VCaP (cell line): ENCODE data around the gene COL4A2.
"Not testable (repeated sequence)": the region's sequence is repeated elsewhere in the genome, so short reads cannot be mapped to it uniquely, and the experiment has no call there.

Experiments
- H3K27ac ChIP-seq: fragments of 450-650 bp; 2 replicates; pipeline ENCODE4 v1.5.1; 2017
- TF ChIP-seq, protein P1 (sequence below): fragments of 450-650 bp; conservative IDR thresholded peaks from 2 replicates; pipeline ENCODE4 v1.5.1; 2017; ENCODE audit warnings: mild to moderate bottlenecking, moderate library complexity

Gene COL4A2

DNA sequence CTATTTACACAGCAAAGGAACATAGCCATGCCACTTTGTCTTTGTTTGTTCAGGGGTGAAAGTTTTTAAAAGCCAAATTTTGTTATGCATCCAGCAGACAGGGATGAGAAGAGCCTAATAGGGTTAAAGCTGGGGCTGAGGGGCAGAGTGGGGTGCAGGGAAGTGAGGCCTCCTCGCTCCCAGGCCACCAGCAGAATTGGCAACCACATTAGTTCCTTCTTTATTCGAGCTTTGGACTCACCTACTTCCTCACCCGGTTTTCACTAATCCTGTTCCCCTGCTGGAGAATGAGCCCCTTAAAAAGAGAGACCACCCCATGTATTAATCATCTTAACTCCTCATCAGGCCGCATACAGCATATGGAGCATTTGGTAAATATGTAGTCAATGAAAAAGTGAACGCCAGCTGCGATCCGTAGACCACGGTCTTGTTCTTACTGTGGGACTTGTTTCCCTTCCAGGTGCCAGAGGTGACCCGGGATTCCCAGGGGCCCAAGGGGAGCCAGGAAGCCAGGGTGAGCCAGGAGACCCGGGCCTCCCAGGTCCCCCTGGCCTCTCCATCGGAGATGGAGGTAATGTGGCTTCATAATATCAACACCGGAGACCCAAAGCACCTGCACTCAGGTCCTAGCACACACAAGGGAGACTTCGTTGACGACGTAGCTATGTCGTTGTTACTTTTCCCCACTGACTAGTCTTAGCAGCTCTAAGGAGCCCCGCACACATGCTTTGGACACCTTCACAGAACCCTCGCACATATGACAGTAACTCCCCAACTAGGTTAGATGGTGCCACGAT is 142.3 kb downstream of the COL4A2 start:
- H3K27ac ChIP-seq, result no peak overlapping the region
- TF ChIP-seq, protein P1, sequence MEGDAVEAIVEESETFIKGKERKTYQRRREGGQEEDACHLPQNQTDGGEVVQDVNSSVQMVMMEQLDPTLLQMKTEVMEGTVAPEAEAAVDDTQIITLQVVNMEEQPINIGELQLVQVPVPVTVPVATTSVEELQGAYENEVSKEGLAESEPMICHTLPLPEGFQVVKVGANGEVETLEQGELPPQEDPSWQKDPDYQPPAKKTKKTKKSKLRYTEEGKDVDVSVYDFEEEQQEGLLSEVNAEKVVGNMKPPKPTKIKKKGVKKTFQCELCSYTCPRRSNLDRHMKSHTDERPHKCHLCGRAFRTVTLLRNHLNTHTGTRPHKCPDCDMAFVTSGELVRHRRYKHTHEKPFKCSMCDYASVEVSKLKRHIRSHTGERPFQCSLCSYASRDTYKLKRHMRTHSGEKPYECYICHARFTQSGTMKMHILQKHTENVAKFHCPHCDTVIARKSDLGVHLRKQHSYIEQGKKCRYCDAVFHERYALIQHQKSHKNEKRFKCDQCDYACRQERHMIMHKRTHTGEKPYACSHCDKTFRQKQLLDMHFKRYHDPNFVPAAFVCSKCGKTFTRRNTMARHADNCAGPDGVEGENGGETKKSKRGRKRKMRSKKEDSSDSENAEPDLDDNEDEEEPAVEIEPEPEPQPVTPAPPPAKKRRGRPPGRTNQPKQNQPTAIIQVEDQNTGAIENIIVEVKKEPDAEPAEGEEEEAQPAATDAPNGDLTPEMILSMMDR, result no peak

DNA sequence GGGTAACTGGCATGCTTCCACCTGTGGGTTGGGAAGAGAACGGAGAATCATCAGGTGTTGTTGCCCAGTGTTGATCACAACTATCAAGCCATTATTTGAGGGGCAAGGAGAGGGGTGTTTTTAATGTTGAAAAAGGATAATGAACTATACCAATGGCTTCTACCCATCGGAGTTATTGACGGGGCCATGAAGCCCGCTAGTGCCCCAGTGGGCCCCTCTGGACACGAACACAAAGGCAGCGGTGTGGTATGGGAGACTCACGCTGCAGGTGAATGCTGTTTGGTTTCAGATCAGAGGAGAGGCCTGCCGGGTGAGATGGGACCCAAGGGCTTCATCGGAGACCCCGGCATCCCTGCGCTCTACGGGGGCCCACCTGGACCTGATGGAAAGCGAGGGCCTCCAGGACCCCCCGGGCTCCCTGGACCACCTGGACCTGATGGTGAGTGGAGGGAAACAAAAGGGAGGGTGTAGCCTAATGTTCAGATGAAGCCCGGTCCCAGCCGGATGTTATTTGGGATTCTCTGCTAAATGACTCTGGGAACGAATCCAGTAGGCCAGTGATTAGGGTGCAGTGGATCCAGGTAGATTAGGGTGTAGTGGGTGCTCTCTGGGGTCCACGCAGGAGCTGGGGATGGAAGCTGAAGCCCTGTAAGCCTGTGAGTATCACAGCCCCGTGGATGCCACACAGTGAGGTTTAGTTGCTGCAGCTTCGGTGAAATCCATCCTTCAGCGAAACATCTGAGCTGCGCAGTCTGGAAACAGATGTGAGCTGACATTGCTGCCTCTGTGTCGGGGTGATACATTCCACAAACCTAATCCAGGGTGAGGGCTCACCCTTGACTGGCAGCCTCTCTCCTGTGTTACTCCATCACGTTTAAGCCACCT is 143.2 kb downstream of the COL4A2 start:
- TF ChIP-seq, protein P1, result no peak
- H3K27ac ChIP-seq, result no peak overlapping the region

DNA sequence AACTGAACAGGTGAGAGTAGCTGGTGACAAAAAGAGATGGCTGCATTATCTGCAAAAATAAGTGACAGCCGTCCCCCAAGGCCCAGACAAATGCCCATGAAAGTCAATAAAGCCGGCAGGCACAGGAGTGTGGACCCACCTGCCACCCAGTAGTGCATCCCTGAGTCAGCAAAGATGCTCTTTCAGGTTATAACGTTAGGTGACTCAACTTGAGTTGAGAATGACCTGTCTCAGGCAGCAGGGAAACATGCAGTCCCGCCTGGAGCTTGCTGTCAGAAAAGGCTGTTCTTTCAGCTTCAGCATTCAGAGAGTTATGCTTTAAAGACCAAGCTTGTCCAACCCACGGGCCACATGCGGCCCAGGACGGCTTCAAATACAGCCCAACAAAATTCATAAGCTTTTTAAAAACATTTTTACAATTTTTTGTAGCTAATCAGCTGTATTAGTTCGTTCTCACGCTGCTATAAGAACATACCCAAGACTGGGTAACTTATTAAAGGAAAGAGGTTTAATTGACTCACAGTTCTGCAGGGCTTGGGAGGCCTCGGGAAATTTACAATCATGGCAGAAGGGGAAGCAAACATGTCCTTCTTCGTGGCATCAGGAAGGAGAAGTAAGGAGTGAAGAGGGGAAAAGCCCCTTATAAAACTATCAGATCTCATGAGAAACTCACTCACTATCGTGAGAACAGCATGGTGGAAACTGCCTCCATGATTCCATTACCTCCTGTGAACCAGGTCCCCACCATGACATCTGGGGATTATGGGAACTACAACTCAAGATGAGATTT is 144.1 kb downstream of the COL4A2 start:
- TF ChIP-seq, protein P1, result no peak
- no peak overlapping the region for H3K27ac ChIP-seq

DNA sequence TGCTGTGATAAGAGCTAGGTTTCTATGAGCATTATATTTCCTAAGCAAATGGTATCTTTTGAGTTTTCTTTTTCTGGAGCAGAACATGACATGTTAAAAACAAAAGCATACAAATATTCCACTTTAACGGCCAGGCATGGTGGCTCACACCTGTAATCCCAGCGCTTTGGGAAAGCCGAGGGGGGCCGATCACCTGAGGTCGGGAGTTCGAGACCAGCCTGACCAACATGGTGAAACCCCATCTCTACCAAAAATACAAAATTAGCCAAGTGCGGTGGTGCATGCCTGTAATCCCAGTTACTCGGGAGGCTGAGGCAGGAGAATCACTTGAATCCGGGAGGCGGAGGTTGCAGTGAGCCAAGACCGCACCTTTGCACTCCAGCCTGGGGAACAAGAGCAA is 146.0 kb downstream of the COL4A2 start:
- H3K27ac ChIP-seq, result not testable (repeated sequence)

DNA sequence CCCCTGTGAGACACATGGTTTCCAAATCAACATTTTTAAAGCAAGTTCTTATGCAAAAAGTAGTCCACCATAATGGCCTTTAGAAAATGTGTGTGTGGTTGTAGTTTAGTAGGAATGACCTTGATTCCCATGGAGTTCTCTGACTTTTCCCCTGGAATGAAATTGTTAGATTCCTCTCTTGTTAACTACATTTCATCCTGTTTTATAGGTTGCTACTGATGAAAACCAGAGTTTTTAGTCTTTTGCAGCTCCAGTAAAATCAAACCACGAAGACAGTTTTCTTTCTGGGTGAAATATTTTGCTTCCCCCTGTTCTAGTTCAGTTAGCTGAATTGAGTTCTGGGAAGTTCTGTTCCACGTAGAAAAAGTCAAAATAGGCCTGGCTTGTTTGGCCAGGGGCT is 146.7 kb downstream of the COL4A2 start:
- TF ChIP-seq, protein P1, result no peak
- no peak overlapping the region for H3K27ac ChIP-seq

DNA sequence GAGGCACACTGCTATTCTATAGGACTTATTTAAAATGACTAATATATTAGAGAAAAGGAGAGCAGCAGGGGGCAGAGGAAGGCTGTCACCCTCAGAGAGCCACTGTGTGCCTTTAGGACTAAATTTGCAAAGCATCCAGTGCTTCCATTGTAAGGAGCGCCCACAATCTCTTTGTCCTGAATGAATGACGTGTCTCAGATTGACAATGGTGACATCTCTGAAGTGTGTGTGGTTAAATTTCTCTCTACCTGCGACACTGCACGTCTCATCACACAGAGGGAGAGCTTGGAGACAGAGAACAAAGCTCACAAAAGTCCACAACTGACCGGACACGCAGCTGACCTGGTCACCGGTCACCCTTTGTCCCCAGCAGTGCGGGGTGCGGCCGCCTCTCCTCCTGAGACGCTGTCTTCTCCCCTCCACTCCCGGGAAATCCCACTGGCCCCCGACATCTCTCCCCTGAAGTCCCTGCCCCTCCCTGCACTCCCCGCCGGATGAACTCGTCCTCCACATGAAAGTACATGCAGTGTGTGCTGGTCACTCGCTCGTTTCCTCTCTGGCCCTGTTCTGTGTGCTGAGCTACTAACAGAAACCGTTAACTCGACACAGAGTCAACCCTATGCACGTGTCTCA is 147.3 kb downstream of the COL4A2 start:
- no peak overlapping the region for H3K27ac ChIP-seq
- TF ChIP-seq, protein P1, result no peak

DNA sequence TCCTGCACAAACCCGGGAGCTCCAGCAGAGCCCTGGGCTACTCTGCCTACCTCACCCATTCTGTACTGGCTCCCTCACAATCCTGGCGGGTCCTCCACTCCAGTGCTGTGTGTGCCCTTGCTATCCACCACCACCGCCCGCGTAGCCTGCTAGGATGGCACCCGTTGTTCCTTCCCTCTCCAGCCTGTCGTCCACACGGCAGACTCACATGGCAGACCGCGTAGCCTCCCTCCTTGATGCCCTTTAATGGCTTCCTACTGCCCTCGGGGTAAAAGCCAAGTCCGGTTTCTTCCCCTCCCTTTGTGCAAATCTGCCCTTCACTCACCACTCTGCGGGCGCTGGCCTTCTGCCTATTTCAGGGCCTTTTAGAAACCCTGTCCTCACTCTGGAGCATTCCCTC is 147.9 kb downstream of the COL4A2 start:
- peak overlapping the region; percentile 4; the same call in 1 of the 2 replicates for H3K27ac ChIP-seq
- TF ChIP-seq, protein P1, result no peak
